Small intestine (tissue), 7 donors: ENCODE results near the gene PKD2L1. TPM values are rescaled to one million over a fixed set of nuclear protein-coding genes. Genes with fewer than 3 reads are reported as not detected.
A peak's percentile ranks its signal among the peaks of the same experiment; 100 is the strongest.

ENCODE experiments used
- DNase-seq, 2 donors: peaks; one replicate each; pipeline versions ENCODE4 v3.0.0 to v3.0.0-alpha.2; 2013
- FAIRE-seq: peaks from 2 replicates; lab custom pipeline; 2012; peaks lifted over from hg19 to GRCh38; lab: Jason Lieb, UNC
- H3K27ac ChIP-seq, 3 donors: one replicate each; pipeline ENCODE4 v1.5.1; 2013; ENCODE audit warnings: low read length in 2 of 3, mild to moderate bottlenecking in 2 of 3, control low read depth in 1 of 3, inconsistent platforms in 1 of 3, low read depth in 1 of 3, moderate library complexity in 1 of 3
- H3K27me3 ChIP-seq, 3 donors: one replicate each; pipeline ENCODE4 v1.6.1; 2013; ENCODE audit warnings: low read length in 3 of 3, inconsistent platforms in 1 of 3; ENCODE audit not compliant: control insufficient read depth in 3 of 3, insufficient read depth in 3 of 3
- H3K36me3 ChIP-seq, 3 donors: one replicate each; pipeline ENCODE4 v1.6.1; 2013; ENCODE audit warnings: low read length in 3 of 3, inconsistent platforms in 1 of 3, low read depth in 1 of 3, mild to moderate bottlenecking in 1 of 3, moderate library complexity in 1 of 3; ENCODE audit not compliant: control insufficient read depth in 3 of 3, insufficient read depth in 2 of 3
- H3K4me1 ChIP-seq, 3 donors: one replicate each; pipeline ENCODE4 v1.6.1; 2013; ENCODE audit warnings: low read length in 2 of 3, inconsistent platforms in 1 of 3, low read depth in 1 of 3, mild to moderate bottlenecking in 1 of 3, moderate library complexity in 1 of 3; ENCODE audit not compliant: control insufficient read depth in 3 of 3, insufficient read depth in 2 of 3
- H3K4me3 ChIP-seq, 3 donors: one replicate each; pipeline ENCODE4 v1.5.1; 2013; ENCODE audit warnings: low read length in 3 of 3, control low read depth in 1 of 3, inconsistent platforms in 1 of 3, low read depth in 1 of 3, mild to moderate bottlenecking in 1 of 3, moderate library complexity in 1 of 3
- H3K9me3 ChIP-seq, 2 donors: one replicate each; pipeline ENCODE4 v1.6.1; 2013; ENCODE audit warnings: low read depth in 1 of 2, low read length in 1 of 2; ENCODE audit not compliant: control insufficient read depth in 2 of 2, insufficient read depth in 1 of 2
- WGBS, 3 donors: extraction: QIAGEN DNeasy Blood & Tissue Kit; methylation state at CpG; one replicate each; pipeline ENCODE4 v1.1.7; 2013; 5-methylcytosine and 5-hydroxymethylcytosine counted together
- polyA plus RNA-seq, 4 donors: library from polyadenylated mRNA; stranded (reverse) in 3 of 4; unstranded in 1 of 4; fragments of 200-250 nt in 3 of 4; fragments of 120-200 nt in 1 of 4; gene quantifications; one replicate each; pipeline versions ENCODE4 v1.2.1 to v1.2.3, GENCODE V29; 2013
- donor health status: healthy with polysubstance abuse.
- donor health status: control.
- donor health status: control.
- donor health status: Bipolar disorder and iron deficiency.
- donor health status: healthy.

Gene PKD2L1
- polyA plus RNA-seq, 4 donors, result 0.10 to 0.27 (median 0.19) TPM; not detected in 1

GRCh38 chr10:100344241-100344788 is 14.3 kb upstream of the PKD2L1 start:
- DNase-seq, result no peak
- H3K36me3 ChIP-seq, result peaks cover 0 to 6% (median 0%) of the 10 kb centered on the region in 3 donors
- peaks cover 0 to 22% (median 2%) of the 10 kb centered on the region in 3 donors for H3K4me1 ChIP-seq
- no peaks in the 10 kb centered on the region for H3K9me3 ChIP-seq
- H3K27me3 ChIP-seq, result peaks cover 0 to 14% (median 0%) of the 10 kb centered on the region in 3 donors
- no peak for FAIRE-seq
- 75 to 86% (median 77%) methylated on average over 3 of the region's 3 CpGs for WGBS, 3 donors
- no peak overlapping the region for H3K4me3 ChIP-seq
- no peak overlapping the region for H3K27ac ChIP-seq

DNA sequence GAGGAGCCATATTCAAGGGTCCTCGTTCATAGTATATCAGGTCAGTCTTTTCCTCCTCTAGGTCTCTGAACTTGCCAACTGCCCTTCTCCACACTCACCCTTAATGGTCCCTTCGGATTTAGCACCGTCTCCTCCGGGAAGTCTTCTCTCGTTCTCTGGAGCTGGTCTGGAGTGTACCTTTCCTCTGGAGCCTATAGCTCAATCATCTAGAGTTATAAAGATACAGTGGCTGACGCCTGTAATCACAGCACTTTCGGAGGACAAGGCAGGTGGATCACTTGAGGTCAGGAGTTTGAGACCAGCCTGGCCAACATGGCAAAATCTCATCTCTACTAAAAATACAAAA is 12.6 kb upstream of the PKD2L1 start:
- Histone ChIP-seq H3K27ac (no peak overlapping the region), H3K4me3 (no peak overlapping the region), H3K9me3 (no peaks in the 10 kb centered on the region), H3K36me3 (no peaks in the 10 kb centered on the region), H3K4me1 (peaks cover 0 to 25% (median 2%) of the 10 kb centered on the region in 3 donors), H3K27me3 (peaks cover 0 to 11% (median 0%) of the 10 kb centered on the region in 3 donors)
- DNase-seq, result no peak
- FAIRE-seq, result no peak
- WGBS, 3 donors, result 43 to 68% (median 68%) methylated on average over 7 of the region's 7 CpGs

DNA sequence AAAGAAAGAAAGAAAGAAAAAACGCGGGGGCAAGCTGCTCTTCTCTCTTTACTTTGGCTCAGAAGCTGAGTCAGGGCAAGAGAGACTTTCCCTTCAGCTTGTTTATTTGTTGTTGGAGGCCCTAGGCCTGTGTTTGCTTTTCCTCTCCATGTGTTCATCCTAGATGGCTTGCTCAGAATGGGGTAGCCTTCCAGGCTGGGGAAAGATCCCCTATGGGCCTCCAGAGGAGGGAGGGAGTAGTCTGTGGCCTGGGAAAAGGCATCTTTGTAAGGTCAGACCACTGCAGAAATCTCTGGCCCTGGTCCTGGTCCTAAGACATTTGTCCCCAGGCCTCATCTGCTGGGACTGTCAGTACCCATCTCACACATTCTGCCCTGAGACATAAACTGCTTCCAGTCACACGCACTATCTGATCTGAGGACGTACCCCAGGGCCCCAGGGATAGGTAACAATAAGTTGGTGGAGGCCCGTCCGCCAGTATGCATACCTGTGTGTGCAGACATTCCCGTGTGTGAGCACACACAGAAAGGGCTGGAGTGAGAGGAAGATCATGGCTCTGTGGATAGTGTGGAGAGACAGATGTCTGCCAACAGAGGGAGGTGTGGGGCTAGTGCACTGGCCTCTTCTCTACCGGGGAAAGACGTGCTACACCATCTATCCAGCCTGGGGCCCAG is 12.1 kb upstream of the PKD2L1 start:
- Histone ChIP-seq H3K27ac (no peak overlapping the region), H3K4me1 (peaks cover 0 to 25% (median 2%) of the 10 kb centered on the region in 3 donors), H3K4me3 (no peak overlapping the region), H3K27me3 (peaks cover 0 to 10% (median 0%) of the 10 kb centered on the region in 3 donors), H3K9me3 (no peaks in the 10 kb centered on the region), H3K36me3 (no peaks in the 10 kb centered on the region)
- DNase-seq, result peak; percentile 79 to 82
- 38 to 49% (median 48%) methylated on average over 9 of the region's 9 CpGs for WGBS, 3 donors
- FAIRE-seq, result no peak

DNA sequence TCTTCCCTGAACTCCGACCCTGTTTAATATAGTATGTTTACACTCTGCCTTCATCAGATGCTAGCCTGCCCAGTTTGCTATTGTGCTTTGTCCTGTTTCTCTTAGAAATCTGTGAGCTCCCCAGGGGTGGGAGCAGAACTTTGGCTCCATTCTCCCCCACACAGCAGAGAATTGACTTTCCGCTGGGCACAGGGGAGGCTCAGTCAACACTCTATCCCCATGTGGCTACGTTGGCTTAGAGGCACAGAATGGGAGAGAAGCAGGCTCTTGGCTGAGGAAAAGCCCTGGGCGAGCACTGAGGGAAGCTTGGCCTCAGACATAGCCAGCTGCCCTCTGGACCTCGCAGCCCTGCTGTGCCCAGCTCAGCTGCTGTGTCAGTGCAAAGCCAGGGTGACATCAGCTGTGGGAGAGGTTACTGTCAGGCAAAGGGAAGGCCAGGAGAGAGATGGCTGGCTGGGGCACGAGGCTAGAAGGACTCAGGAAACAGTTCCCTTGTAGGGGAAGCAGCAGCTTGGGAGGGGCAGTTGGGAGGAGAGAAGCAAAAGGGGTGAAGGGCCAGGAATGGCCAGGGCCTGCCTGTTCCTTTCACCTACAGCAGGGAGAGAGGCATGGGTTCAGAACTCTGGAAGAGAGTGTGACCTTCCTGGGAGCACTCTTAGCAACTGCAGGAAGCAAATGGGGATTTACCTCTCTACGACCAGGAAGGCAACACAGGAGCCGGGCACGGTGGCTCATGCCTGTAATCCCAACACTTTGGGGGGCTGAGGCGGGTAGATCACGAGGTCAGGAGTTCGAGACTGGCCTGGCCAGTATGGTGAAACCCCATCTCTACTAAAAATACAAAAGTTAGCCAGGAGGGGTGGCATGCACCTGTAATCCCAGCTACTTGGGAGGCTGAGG is 11.2 kb upstream of the PKD2L1 start:
- peak; percentile 46 to 54 for DNase-seq
- no peak overlapping the region for H3K27ac ChIP-seq
- no peak for FAIRE-seq
- peaks cover 0 to 9% (median 0%) of the 10 kb centered on the region in 3 donors for H3K27me3 ChIP-seq
- 73 to 74% (median 74%) methylated on average over 12 of the region's 12 CpGs for WGBS, 3 donors
- H3K36me3 ChIP-seq, result no peaks in the 10 kb centered on the region
- H3K4me3 ChIP-seq, result no peak overlapping the region
- no peaks in the 10 kb centered on the region for H3K9me3 ChIP-seq
- peaks cover 0 to 24% (median 2%) of the 10 kb centered on the region in 3 donors for H3K4me1 ChIP-seq

GRCh38 chr10:100339236-100339635 is 9.2 kb upstream of the PKD2L1 start:
- Histone ChIP-seq H3K36me3 (no peaks in the 10 kb centered on the region), H3K27ac (no peak overlapping the region), H3K9me3 (no peaks in the 10 kb centered on the region), H3K27me3 (peaks cover 0 to 6% (median 0%) of the 10 kb centered on the region in 3 donors), H3K4me3 (no peak overlapping the region), H3K4me1 (peaks cover 0 to 22% (median 2%) of the 10 kb centered on the region in 3 donors)
- DNase-seq (no peak), FAIRE-seq (no peak)
- WGBS, 3 donors, result 44 to 54% (median 52%) methylated on average over 5 of the region's 5 CpGs

DNA sequence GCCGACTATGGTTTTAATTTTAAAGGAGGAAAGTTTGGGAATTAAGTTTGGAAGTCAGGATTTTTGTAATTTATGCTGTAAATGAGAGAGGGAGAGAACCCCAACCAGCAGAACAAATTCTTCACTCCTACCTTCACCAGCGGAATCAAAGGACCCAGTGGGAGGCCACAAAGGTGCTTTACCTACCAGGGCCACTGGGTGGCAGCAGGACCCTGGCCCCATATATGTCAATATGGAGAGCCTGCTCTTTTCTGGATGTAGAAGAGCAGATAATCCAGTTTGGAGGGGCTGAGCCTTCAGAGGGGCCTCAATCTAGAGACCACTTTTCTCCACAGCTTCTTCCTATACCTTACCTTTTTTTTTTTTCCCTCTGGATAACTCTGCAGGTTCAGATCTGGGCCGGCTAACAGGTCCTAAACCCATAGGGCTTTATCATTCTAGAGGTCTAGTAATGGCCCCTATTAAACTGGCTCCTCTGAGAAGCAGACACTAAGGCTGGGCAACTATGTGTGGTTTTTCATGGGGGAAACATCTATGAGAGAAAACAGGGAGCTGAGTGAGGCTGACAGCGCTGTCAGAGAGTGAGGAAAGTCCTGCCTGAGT is 8.5 kb upstream of the PKD2L1 start:
- H3K9me3 ChIP-seq, result no peaks in the 10 kb centered on the region
- H3K4me3 ChIP-seq, result no peak overlapping the region
- peaks cover 0 to 22% (median 2%) of the 10 kb centered on the region in 3 donors for H3K4me1 ChIP-seq
- DNase-seq (peak; percentile 72 to 77), FAIRE-seq (no peak)
- H3K27ac ChIP-seq, result no peak overlapping the region
- H3K27me3 ChIP-seq, result peaks cover 0 to 11% (median 0%) of the 10 kb centered on the region in 3 donors
- WGBS, 3 donors, result 52 to 65% (median 53%) methylated on average over 4 of the region's 4 CpGs
- H3K36me3 ChIP-seq, result no peaks in the 10 kb centered on the region

DNA sequence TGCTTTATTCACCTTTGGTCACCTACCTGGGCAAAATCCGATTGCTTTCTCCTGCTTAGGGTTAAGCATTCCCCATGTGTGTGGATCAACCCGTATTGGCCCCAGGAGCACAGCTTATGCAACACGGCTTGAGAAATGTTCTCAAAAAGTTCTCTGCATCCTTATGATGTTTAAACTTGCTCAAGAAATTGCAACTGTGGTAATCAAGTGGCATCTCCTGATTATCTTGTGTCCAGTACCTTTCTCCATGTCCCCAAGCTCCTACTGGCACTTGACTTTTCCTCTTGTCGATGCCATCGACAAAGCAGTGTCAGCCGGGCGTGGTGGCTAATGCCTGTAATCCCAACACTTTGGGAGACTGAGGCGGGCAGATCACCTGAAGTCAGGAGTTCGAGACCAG is 4.7 kb upstream of the PKD2L1 start:
- 75 to 86% (median 79%) methylated on average over 9 of the region's 9 CpGs for whole genome bisulfite sequencing, 3 donors
- Histone ChIP-seq H3K4me3 (no peak overlapping the region), H3K27ac (no peak overlapping the region), H3K36me3 (no peaks in the 10 kb centered on the region), H3K4me1 (peaks cover 0 to 3% (median 0%) of the 10 kb centered on the region in 3 donors), H3K9me3 (no peaks in the 10 kb centered on the region), H3K27me3 (peaks cover 0 to 33% (median 0%) of the 10 kb centered on the region in 3 donors)
- FAIRE-seq, result no peak
- no peak for DNase-seq
